DMS114 treated with DMSO at 0.1 percent for 48 hours (cell line): Measurements from ENCODE around the gene VASP.

ENCODE experiments used
- DNase-seq: peaks from one replicate; lab custom pipeline; 2025; ENCODE audit not compliant: unreplicated experiment; lab: John Stamatoyannopoulos, UW

VASP gene

DNA sequence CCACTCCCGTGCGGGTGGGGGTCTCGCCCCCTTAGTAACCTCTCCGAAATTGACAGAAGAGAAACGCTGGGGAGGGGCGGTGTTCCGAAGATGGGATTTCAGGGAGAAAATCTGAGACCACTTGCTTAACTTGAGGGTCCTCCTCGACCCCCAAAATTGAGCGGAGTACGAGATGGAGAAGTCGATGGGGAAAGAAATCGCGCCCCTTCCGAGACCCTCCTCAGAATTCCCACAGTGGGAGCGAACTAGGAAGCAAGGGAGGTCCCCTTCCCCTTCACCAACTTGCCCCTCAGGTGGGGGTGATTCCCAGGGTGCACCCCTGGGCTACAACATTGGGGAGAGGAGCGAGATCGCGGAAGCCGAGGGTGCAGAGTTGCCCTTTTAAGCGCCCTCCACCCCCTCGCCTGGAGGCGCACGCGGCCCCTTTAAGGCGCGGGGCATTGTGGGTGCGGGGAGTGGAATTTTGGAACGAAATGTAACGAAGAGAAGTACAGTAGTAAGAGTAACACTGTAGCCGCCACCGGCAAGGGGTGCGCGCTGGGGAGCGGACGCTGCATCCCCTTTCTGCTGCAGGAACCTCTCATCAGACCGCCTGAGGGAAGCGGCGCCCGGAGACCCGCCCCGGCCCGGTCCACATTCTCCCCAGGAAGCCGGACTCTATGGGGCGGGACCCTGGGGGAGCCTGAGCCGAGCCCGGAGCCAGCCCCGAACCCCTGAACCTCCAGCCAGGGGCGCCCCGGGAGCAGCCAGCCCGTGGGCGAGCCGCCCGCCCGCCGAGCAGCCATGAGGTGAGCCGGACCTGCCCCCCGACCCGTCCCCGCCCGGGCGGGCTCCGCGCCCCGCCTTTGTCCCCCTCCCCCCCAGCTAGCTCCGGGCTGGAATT is at the start of gene VASP:
Gene VASP, plus strand, starts transcription at position 491 of the 883 bp plus-strand sequence. Its CDS starts 293 bp downstream, at position 784.
- peak; percentile 33 for DNase-seq

DNA sequence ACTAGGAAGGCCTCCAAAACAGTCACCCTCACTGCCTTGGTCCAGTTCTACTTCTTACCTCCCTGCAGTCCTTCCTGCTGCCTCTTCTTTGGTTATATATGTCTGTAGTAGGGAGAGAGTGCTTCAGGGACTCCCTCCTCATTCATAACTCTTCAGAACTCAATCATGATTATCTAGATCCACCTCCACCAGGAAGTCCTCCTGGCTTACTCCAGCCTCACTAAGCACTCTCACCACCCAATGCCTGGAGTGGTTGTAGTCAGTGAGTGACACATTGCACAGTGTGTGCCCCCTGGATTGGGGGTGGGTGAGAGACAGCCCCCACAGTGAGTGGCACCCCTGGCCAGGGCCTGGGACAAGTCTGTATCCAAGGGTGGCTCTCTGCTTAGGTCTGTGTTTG is 49.5 kb upstream of the VASP start:
- DNase-seq, result no peak

DNA sequence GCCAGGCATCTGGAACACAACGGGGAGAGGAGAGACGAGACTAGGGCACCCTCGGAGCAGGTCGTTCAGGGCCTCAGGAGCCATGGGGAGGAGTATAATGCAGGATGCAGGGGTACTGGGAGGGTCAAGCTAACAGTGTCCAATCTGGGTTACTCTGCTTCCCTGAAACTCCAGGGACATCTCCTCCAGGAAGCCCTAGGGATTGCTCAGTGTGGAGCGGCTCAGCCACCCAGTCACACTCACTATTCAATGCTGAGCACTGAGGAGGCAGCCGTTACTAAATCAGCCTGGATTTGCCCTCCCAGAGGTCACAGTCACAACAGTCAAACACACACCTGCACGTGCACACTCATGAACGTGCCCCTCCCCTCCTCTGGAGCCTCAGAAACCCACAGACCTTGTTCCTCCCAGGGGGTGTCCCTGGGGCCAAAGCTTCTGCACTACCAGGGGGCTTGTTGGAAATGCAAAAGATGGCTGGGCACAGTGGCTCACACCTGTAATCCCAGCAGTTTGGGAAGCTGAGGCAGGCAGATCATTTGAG is 46.4 kb upstream of the VASP start:
- no peak for DNase-seq

DNA sequence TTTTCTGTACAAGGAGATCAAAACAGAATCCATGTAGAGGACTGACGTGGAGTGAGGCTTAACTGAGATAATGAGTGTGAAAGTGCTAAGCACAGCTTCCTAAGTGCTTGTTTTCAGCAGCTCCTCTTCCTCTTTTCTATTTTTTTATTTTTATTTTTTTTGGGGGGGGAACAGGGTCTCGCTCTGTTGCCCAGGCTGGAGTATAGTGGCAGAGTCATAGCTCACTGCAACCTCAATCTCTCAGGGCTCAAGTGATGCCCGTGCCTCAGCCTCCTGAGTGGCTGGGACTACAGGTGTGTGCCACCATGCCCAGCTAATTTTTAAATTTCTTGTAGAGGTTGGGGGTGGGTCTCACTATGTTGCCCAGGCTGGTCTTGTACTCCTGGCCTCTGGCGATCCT is 45.1 kb upstream of the VASP start:
- no peak for DNase-seq

DNA sequence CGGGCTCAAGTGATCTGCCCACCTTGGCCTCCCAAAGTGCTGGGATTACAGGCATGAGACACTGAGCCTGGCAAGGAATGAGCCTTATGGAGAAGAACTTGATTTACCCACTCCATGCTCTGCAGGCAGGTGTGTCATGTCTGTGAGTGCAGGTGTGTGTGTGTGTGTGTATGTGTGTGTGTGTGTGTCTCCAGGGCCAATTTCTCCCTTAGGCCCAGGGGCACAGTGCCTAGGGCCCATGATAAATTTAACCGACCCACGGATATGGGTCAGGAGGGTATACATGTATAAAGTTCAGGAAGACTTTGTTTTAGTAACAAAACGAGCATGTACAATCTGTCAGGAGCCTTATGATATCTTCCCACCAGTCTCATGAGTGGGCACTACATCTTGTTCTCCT is 44.0 kb upstream of the VASP start:
- DNase-seq, result no peak

DNA sequence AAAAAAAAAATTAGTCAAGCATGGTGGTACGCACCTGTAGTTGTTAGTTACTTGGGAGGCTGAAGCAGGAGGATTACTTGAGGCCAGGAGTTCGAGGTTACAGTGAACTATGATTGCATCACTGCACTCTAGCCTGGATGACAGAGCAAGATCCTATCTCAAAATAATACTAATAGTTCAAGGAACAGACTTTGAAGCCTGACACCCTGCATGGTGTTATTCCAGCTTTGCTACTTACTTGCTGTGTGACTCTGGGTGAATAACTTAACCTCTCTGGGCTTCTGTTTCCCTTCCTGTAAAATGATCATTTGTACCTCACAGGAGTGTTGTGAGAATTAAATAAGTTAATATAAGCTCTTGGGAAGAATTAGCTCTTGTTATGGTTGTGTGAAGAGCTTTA is 43.0 kb upstream of the VASP start:
- no peak for DNase-seq

DNA sequence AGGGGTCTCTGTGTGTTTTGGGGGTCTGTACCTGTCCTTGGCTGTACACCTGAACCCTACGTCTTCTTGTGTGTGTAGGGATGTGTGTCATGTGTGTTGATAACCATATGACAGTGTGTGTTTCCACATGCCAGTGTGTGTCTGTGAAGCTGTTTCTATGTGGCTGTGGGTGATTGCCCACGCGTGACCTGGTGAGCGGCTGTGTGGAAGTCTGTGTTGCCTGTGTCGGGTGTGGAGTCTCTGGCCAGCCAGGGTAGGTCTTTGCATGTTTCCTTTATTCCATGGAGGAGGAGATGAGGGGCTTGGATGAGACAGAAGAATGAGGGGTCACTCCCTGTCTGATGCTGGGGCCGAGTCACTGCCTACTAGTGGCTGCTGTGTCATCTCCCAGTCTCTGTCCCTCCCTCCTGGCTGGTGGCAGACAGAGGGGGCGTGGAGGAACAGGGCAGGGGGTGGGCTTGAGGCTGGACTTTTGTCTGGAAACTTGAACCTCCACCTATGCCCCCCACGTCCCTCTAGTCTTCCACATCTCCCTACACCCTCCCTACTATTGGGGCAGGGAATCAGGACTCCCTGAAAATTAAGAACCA is 42.3 kb upstream of the VASP start:
- no peak for DNase-seq

DNA sequence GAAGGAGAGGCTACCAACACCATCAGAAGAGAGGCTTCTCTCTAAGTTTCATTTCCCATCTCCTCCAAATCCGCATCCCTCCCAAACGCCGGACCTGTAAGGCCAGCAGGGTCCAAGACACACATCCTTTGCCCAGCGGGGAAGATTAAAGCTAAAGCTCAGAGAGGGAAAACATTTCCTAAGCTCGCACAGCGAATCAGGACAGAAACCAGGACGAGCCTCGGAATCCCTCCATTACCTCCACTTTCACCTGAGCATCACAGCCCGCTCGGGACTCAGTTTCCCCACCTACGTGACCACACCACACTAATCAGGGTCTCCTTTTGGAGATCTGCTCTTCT is 40.2 kb upstream of the VASP start:
- DNase-seq, result no peak

DNA sequence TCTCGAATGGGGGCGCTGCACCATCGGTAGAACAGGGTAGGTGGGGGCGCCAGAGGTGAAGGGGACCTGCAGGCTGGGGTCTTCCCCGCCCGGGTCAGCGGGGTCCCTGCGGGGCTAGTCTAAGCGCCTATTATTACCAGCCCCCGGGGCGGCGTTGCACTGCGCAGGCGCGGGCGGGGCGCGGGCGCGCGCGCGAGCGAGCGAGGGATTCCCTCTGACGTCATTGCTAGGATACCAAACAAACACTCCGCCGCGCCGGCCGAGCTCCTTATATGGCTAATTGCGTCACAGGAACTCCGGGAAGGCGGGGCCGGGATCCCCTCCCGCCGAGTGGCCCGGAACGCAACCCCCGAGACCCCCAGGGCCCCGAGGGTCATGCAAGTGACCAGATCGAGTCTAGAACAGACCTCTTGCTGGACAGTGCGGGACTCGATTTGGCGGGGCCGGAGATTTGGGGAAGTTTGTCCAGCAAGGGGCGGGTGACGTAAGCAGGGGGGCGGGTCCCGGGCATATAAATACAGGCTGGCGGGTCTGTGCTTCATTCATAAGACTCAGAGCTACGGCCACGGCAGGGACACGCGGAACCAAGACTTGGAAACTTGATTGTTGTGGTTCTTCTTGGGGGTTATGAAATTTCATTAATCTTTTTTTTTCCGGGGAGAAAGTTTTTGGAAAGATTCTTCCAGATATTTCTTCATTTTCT is 39.7 kb upstream of the VASP start, which contains the start of gene FOSB:
Gene FOSB, plus strand, starts transcription at position 541 of the 703 bp plus-strand sequence. CDS start 591 bp downstream, outside the sequence.
- DNase-seq, result peak; percentile 52

DNA sequence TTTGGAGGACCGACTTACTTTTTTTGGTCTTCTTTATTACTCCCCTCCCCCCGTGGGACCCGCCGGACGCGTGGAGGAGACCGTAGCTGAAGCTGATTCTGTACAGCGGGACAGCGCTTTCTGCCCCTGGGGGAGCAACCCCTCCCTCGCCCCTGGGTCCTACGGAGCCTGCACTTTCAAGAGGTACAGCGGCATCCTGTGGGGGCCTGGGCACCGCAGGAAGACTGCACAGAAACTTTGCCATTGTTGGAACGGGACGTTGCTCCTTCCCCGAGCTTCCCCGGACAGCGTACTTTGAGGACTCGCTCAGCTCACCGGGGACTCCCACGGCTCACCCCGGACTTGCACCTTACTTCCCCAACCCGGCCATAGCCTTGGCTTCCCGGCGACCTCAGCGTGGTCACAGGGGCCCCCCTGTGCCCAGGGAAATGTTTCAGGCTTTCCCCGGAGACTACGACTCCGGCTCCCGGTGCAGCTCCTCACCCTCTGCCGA is 39.1 kb upstream of the VASP start:
- DNase-seq, result no peak

DNA sequence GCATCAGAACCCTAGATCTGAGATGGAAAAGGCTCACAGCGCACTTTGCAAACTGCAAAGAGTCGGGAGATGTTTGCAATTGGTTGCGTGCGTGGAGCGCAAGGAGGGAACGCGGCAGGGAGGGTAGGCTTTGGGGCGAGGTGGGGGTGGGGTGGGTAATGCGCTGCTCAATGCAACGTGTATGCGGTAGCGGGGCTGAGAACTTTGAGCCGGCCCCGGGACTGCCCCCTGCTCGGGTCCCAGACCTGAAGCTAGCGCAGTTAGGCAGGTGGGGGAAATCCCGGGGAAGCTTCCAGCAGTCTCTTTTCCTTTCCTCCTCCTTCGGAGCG is 38.5 kb upstream of the VASP start:
- no peak for DNase-seq

DNA sequence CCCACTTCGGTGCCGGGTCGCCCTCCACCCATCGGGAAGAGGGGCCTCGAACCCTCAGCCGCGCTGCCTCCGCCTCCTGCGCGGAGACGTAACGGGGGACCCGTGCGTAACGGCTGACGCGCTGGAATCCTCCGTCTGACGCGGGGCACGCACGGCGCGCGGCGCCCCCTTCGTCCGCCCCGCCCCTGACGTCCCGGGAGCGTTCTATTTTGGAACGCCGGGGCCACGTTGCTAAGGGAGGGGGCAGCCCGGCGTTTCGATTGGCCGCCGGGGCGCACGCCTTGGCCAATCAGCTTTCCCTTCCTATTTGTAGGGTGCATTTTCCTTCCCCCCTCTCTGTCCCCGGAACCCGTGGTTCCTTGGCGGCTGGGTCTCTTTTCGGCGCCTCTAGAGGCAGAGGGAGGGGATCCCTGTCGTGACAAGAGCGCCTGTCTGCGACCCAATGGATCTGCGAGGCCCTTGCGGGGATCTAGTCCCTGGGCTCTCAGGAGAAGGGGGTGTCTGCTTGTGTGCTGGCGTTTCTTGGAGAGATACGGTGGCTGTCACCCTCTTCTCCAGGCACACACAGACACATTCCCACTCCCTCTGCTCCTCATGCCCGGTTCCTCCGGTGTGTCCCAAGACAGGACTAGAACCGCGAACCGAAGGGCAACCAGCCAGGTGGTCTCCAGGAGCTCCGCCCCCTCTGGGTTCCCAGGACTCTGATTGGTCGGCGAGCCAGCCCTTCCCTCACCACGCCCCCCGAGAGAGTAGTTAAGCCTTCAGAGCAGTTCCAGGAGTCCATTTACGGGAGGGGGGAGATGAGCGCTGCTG is 37.9 kb upstream of the VASP start:
- DNase-seq, result peak; percentile 79

DNA sequence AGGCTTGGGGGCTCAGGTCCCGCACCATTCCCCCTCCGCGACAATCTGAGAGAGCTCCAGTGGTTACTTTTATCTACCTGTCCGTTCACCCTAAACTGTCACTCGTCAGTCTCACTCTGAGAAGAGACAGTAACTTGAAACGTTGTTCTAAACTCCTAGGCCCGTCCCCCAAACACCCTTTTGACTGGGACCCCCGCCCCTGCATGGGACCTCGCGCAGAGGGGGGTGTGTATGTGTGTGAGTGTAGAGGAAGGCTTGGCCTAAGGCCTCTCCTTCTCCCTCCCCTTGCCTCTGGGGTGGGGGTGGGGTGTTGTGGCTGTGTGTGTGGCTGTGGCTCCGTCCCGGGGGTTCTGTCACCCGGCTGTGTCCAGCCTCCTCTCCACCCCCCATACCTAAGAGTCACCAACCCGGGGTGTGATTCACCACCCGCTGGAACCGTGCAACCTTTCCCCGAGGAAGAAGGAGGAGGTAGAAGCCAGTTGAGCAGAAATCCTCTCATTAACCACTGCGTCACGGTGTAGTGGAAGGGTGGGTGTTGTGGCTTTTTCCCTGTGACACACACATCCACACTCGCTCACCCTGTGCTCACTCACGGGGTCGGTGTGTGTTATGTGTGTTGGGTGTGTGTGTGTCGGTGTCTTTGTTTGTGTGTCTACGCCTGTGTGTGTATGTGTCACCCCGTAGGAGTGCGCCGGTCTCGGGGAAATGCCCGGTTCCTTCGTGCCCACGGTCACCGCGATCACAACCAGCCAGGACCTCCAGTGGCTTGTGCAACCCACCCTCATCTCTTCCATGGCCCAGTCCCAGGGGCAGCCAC is 37.1 kb upstream of the VASP start:
- no peak for DNase-seq

DNA sequence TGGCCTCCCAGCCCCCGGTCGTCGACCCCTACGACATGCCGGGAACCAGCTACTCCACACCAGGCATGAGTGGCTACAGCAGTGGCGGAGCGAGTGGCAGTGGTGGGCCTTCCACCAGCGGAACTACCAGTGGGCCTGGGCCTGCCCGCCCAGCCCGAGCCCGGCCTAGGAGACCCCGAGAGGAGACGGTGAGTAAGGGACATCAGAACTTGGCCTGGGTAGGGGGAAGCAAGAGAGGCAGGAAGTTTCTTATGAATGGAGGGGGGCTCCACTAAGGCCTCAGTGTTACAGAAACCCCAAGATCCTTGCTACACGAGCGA is 36.6 kb upstream of the VASP start:
- no peak for DNase-seq

DNA sequence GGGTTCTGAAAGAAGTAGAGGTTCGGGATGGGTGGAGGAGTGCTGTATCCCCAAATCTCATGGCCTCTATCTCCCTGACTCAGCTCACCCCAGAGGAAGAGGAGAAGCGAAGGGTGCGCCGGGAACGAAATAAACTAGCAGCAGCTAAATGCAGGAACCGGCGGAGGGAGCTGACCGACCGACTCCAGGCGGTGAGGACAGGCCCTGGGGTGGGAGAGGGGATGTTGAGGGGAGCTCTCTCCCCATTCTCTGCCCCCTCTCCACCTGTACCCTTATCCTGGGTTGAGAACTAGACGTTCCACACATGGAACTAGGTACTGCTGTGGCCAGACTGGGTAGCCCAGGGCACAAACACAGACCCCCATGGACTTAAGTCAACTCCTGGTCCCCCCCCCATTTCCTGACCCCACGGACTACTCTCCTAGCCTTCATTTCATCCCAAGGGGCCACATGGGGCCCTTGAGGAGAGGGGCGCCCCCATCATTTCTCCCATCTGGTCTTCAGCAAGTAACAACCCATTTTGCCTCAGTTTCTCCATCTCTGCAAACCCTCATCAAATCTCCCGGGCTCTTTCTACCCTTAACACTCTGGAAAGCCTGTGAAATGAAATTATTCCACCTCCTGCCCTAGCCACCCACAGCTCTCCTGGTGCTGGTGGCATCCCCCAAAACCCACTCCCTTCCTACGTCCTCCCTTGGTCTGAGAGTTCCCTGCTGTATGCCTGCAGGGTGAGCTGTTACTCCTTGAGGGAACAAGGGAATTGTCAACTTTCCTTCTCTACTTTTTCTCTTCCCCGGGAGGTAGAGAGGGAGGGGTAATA is 36.0 kb upstream of the VASP start:
- no peak for DNase-seq

DNA sequence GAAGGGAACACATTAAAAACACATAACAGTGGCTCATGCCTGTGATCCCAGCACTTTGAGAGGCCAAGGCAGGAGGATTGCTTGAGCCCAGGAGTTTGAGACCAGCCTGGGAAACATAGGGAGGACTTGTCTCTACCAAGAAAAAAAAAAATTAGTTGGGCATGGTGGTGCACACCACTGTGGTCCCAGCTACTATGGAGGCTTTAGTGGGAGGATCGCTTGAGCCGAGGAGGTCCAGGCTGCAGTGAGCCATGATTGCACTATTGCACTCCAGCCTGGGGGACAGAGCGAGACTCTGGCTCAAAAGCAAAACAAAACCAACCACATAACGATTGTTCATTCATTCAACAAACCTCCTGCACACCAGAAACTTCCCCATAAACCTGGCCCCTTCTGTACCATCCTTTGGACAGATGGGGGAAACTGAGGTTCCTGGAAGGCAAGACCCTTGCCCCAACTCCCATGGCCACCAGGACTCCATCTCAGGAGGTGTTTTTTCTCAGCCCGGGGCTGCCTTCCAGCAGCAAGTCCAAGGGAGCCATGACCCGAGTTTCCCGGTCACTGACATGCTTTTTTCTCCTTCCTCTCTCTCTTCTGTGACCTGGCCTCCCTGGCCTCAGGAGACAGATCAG is 35.2 kb upstream of the VASP start:
- DNase-seq, result no peak

DNA sequence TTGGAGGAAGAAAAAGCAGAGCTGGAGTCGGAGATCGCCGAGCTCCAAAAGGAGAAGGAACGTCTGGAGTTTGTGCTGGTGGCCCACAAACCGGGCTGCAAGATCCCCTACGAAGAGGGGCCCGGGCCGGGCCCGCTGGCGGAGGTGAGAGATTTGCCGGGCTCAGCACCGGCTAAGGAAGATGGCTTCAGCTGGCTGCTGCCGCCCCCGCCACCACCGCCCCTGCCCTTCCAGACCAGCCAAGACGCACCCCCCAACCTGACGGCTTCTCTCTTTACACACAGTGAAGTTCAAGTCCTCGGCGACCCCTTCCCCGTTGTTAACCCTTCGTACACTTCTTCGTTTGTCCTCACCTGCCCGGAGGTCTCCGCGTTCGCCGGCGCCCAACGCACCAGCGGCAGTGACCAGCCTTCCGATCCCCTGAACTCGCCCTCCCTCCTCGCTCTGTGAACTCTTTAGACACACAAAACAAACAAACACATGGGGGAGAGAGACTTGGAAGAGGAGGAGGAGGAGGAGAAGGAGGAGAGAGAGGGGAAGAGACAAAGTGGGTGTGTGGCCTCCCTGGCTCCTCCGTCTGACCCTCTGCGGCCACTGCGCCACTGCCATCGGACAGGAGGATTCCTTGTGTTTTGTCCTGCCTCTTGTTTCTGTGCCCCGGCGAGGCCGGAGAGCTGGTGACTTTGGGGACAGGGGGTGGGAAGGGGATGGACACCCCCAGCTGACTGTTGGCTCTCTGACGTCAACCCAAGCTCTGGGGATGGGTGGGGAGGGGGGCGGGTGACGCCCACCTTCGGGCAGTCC is 34.5 kb upstream of the VASP start:
- no peak for DNase-seq

DNA sequence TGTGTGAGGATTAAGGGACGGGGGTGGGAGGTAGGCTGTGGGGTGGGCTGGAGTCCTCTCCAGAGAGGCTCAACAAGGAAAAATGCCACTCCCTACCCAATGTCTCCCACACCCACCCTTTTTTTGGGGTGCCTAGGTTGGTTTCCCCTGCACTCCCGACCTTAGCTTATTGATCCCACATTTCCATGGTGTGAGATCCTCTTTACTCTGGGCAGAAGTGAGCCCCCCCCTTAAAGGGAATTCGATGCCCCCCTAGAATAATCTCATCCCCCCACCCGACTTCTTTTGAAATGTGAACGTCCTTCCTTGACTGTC is 34.0 kb upstream of the VASP start:
- no peak for DNase-seq
